ENCODE measurements around the gene CUX1. TPM values are rescaled to one million over a fixed set of nuclear protein-coding genes. Genes with fewer than 3 reads are reported as not detected.
A peak's percentile ranks its signal among the peaks of the same experiment; 100 is the strongest.
"Not testable (repeated sequence)": the region's sequence is repeated elsewhere in the genome, so short reads cannot be mapped to it uniquely, and the experiment has no call there.

CUX1 gene
- total RNA-seq, 8 experiments from 2014 or later, result 9.2 to 52.7 (median 24.2) TPM

GRCh38 chr7:101784292-101785127 is 32.9 kb upstream of the CUX1 start:
- Histone ChIP-seq H3K4me3 (no peak overlapping the region), H3K4me1 (replicated peaks in 1 of 2) (peaks cover 0 to 4% of the 10 kb centered on the region in 2 donors), H3K27ac (no peak overlapping the region)
- in situ Hi-C loops (cut with MboI; ENCODE audit: low pct_unique_long_range_greater_than_20kb in 2 of 9, low sequenced_read_pairs in 9 of 9, unreplicated experiment in 9 of 9), result no loop called here
- 2 to 87% (median 57%) methylated on average over 3 to 14 of the region's 21 CpGs; no CpG with 5 or more reads in 1 of the 10 experiments for WGBS, 10 experiments
- peak in 5 of 8 experiments; percentile 39 to 98 (median 77) for ATAC-seq (replicated peaks in 6 of 8)

GRCh38 chr7:101787864-101788263 is 29.6 kb upstream of the CUX1 start:
- Histone ChIP-seq H3K4me3 (no peak overlapping the region), H3K27ac (no peak overlapping the region), H3K4me1 (replicated peaks in 1 of 2) (peaks cover 0 to 4% of the 10 kb centered on the region in 2 donors)
- no peak for ATAC-seq (replicated peaks in 6 of 8)
- 83 to 100% methylated on average over 1 of the region's 1 CpG; no CpG with 5 or more reads in 8 of the 10 experiments for WGBS, 10 experiments
- in situ Hi-C loops (cut with MboI; ENCODE audit: low pct_unique_long_range_greater_than_20kb in 2 of 9, low sequenced_read_pairs in 9 of 9, unreplicated experiment in 9 of 9), result no loop called here

- Histone ChIP-seq H3K4me1 (replicated peaks in 1 of 2) (peaks cover 0 to 4% of the 10 kb centered on the region in 2 donors), H3K27ac (no peak overlapping the region), H3K4me3 (no peak overlapping the region)
- WGBS, 10 experiments, result 40 to 100% (median 75%) methylated on average over 1 of the region's 1 CpG; no CpG with 5 or more reads in 4 of the 10 experiments
- no peak for ATAC-seq (replicated peaks in 6 of 8)
- in situ Hi-C loops (cut with MboI; ENCODE audit: low pct_unique_long_range_greater_than_20kb in 2 of 9, low sequenced_read_pairs in 9 of 9, unreplicated experiment in 9 of 9), result no loop called here
Observed at GRCh38 chr7:101788517-101788916, 28.9 kb upstream of the CUX1 start.

GRCh38 chr7:101790566-101791293 is 26.7 kb upstream of the CUX1 start:
- WGBS, 10 experiments, result 13 to 85% (median 71%) methylated on average over 1 to 9 of the region's 10 CpGs
- no peaks in the 10 kb centered on the region for H3K4me1 ChIP-seq (replicated peaks in 1 of 2)
- no peak overlapping the region for H3K27ac ChIP-seq
- no peak overlapping the region for H3K4me3 ChIP-seq
- in situ Hi-C loops (cut with MboI; ENCODE audit: low pct_unique_long_range_greater_than_20kb in 2 of 9, low sequenced_read_pairs in 9 of 9, unreplicated experiment in 9 of 9), result no loop called here
- ATAC-seq (replicated peaks in 6 of 8), result no peak

GRCh38 chr7:101792051-101792681 is 25.3 kb upstream of the CUX1 start:
- ATAC-seq (replicated peaks in 6 of 8), result peak in 3 of 8 experiments; percentile 34 to 79 (median 53)
- 31 to 97% (median 87%) methylated on average over 4 to 8 of the region's 9 CpGs for WGBS, 10 experiments
- no peak overlapping the region for H3K4me3 ChIP-seq
- in situ Hi-C loops (cut with MboI; ENCODE audit: low pct_unique_long_range_greater_than_20kb in 2 of 9, low sequenced_read_pairs in 9 of 9, unreplicated experiment in 9 of 9), result no loop called here
- H3K27ac ChIP-seq, result no peak overlapping the region
- no peaks in the 10 kb centered on the region for H3K4me1 ChIP-seq (replicated peaks in 1 of 2)

GRCh38 chr7:101792682-101793071 is 24.7 kb upstream of the CUX1 start:
- ATAC-seq (replicated peaks in 6 of 8); H3K4me1 ChIP-seq (replicated peaks in 1 of 2); H3K4me3 ChIP-seq; H3K27ac ChIP-seq; in situ Hi-C loops (cut with MboI; ENCODE audit: low pct_unique_long_range_greater_than_20kb in 2 of 9, low sequenced_read_pairs in 9 of 9, unreplicated experiment in 9 of 9): not testable (repeated sequence)
- WGBS, 10 experiments, result 86 to 100% (median 94%) methylated on average over 1 to 3 of the region's 4 CpGs; no CpG with 5 or more reads in 5 of the 10 experiments

GRCh38 chr7:101795461-101795860 is 22.0 kb upstream of the CUX1 start:
- 0 to 100% (median 83%) methylated on average over 1 to 3 of the region's 5 CpGs; no CpG with 5 or more reads in 4 of the 10 experiments for WGBS, 10 experiments
- in situ Hi-C loops (cut with MboI; ENCODE audit: low pct_unique_long_range_greater_than_20kb in 2 of 9, low sequenced_read_pairs in 9 of 9, unreplicated experiment in 9 of 9), result no loop called here
- Histone ChIP-seq H3K4me1 (replicated peaks in 1 of 2) (no peaks in the 10 kb centered on the region), H3K27ac (no peak overlapping the region), H3K4me3 (no peak overlapping the region)
- no peak for ATAC-seq (replicated peaks in 6 of 8)

- 50 to 100% (median 80%) methylated on average over 1 to 8 of the region's 10 CpGs for WGBS, 10 experiments
- in situ Hi-C loops (cut with MboI; ENCODE audit: low pct_unique_long_range_greater_than_20kb in 2 of 9, low sequenced_read_pairs in 9 of 9, unreplicated experiment in 9 of 9); H3K27ac ChIP-seq; ATAC-seq (replicated peaks in 6 of 8); H3K4me3 ChIP-seq; H3K4me1 ChIP-seq (replicated peaks in 1 of 2): not testable (repeated sequence)
Observed at GRCh38 chr7:101798173-101798572, 19.3 kb upstream of the CUX1 start.

- Histone ChIP-seq H3K4me1 (replicated peaks in 1 of 2) (no peaks in the 10 kb centered on the region), H3K4me3 (no peak overlapping the region), H3K27ac (no peak overlapping the region)
- 40 to 100% (median 66%) methylated on average over 1 to 10 of the region's 11 CpGs for WGBS, 10 experiments
- in situ Hi-C loops (cut with MboI; ENCODE audit: low pct_unique_long_range_greater_than_20kb in 2 of 9, low sequenced_read_pairs in 9 of 9, unreplicated experiment in 9 of 9), result loop anchor here in 1 of 9 experiments (25.0 kb wide), 1 partner anchor 434 kb away; no protein-coding TSS in a partner anchor
- ATAC-seq (replicated peaks in 6 of 8), result no peak
Observed at GRCh38 chr7:101803203-101804087, 14.0 kb upstream of the CUX1 start.

GRCh38 chr7:101804088-101804963 is 13.1 kb upstream of the CUX1 start:
- Histone ChIP-seq H3K4me3 (no peak overlapping the region), H3K27ac (no peak overlapping the region), H3K4me1 (replicated peaks in 1 of 2) (no peaks in the 10 kb centered on the region)
- in situ Hi-C loops (cut with MboI; ENCODE audit: low pct_unique_long_range_greater_than_20kb in 2 of 9, low sequenced_read_pairs in 9 of 9, unreplicated experiment in 9 of 9), result loop anchor here in 1 of 9 experiments (25.0 kb wide), 1 partner anchor 433 kb away; no protein-coding TSS in a partner anchor
- ATAC-seq (replicated peaks in 6 of 8), result peak in 3 of 8 experiments; percentile 79 to 98 (median 96)
- WGBS, 10 experiments, result 0 to 25% (median 12%) methylated on average over 1 to 11 of the region's 16 CpGs; no CpG with 5 or more reads in 3 of the 10 experiments

GRCh38 chr7:101804967-101805366 is 12.5 kb upstream of the CUX1 start:
- H3K4me1 ChIP-seq (replicated peaks in 1 of 2), result no peaks in the 10 kb centered on the region
- whole genome bisulfite sequencing, 10 experiments, result 0 to 60% (median 24%) methylated on average over 1 to 8 of the region's 10 CpGs; no CpG with 5 or more reads in 4 of the 10 experiments
- H3K27ac ChIP-seq, result no peak overlapping the region
- in situ Hi-C loops (cut with MboI; ENCODE audit: low pct_unique_long_range_greater_than_20kb in 2 of 9, low sequenced_read_pairs in 9 of 9, unreplicated experiment in 9 of 9), result loop anchor here in 1 of 9 experiments (25.0 kb wide), 1 partner anchor 432 kb away; no protein-coding TSS in a partner anchor
- no peak overlapping the region for H3K4me3 ChIP-seq
- ATAC-seq (replicated peaks in 6 of 8), result peak in 1 of 8 experiments; percentile 13

Measured in motor neuron (in vitro differentiated cells).